ENCODE results near the gene ADIPOR2.
"Not testable (repeated sequence)": the region's sequence is repeated elsewhere in the genome, so short reads cannot be mapped to it uniquely, and the experiment has no call there.

The ADIPOR2 gene

DNA sequence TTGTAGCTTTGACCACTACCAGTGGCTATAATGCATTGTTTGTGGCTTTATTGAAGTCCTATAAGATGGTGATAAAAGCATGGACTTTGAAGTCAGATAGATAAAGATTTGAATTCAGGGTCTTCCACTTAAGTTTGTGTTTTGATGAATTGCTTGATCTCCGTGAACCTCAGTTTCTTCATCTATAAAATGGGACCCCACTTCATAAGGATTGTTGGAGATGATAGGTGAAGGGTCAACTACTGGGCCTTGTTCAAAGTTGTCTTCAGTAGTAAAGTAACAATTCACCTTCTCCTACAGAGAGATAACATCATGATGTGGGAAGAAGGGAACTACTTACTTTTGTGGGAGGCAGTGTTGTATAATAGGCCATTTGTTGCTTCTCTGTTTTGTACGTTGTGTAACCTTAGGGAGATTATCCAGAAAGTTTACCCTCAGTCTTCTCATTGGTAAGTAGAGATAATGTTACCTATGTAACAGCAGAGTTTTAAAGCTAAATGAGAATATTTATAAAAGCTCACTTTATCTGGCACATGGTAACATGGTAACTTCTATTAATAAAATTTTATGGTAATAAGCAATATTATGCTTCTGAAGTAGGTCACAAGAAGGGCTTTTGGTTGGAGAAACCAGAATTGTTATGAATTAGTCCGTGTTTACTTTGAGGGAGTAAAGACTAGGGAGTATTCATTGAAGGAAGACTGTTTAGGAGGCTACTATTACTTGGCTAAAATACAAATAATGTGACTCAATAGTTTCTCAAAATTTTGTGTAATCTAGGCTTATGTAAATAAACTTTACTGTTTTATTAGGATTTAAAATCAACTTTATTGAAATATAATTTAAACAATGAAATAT, 15.1 kb downstream of the ADIPOR2 start:
- no peak for DNase-seq

DNA sequence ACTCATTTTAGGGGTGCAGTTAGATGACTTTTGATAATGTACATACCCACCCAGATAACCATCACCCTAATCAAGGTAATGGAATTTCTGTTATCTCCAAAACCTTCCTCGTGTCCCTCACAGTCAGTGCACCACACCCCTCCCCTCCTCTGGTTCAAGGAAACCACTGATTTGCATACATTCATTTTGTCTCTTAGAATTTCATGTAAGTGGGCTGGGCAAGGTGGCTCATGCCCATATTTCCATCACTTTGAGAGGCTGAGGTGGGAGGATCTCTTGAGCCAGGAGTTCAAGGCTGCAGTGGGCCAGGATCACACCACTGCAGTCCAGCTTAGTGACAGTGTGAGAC, 15.7 kb downstream of the ADIPOR2 start:
- no peak for DNase-seq

- no peak for DNase-seq
These were observed 16.2 kb downstream of the ADIPOR2 start for GRCh38 chr12:1707051-1707450.

DNA sequence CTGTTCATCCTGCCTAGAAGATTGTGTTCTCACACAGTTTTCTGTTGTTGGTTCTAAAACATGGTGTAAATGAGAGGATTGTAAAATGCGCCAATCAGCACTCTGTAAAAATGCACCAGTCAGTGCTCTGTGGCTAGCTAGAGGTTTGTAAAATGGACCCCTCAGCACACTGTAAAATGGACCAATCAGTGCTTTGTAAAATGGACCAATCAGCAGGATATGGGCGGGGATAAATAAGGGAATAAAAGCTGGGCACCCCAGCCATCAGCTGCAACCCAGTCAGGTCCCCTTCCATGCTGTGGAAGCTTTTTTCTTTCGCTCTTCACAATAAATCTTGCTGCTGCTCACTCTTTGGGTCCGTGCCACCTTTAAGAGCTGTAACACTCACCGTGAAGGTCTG, 19.1 kb downstream of the ADIPOR2 start:
- not testable (repeated sequence) for DNase-seq

- not testable (repeated sequence) for DNase-seq
These were observed 20.0 kb downstream of the ADIPOR2 start for GRCh38 chr12:1710870-1711269.

DNA sequence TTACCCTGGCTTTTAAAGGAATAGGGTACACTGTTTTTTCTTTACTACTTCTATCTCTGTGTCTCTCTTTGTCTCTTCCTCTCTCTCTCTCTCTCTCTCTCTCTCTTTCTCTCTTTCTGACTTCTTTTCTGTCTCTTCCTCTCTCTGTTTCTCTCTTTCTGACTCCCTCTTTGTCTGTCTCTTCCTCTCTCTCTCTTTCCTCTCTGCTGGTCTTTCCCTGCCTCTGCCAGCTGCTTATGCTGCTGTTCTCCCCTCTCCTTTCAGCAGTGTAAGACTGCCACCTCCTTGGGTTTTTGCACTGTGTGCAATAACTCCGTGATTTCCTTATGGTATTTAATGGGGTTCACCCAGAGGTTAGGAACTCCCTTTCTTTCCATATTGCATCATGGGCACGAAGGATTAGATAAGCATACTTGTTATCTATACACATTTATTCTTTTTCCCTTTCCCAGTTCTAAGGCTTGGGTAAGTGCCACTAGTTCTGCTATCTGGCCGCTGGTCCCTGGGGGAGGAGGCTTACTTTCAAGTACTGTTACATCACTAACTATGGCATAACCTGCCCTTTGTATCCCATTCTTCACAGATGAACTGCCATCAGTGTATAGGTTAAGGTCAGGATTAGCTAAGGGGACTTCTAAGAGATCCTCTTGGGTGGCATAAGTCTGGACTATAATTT, 20.8 kb downstream of the ADIPOR2 start:
- DNase-seq: not testable (repeated sequence)

- DNase-seq: not testable (repeated sequence)
These were observed 21.4 kb downstream of the ADIPOR2 start for GRCh38 chr12:1712305-1712704.

GRCh38 chr12:1712852-1713251, 22.0 kb downstream of the ADIPOR2 start:
- DNase-seq: not testable (repeated sequence)

DNA sequence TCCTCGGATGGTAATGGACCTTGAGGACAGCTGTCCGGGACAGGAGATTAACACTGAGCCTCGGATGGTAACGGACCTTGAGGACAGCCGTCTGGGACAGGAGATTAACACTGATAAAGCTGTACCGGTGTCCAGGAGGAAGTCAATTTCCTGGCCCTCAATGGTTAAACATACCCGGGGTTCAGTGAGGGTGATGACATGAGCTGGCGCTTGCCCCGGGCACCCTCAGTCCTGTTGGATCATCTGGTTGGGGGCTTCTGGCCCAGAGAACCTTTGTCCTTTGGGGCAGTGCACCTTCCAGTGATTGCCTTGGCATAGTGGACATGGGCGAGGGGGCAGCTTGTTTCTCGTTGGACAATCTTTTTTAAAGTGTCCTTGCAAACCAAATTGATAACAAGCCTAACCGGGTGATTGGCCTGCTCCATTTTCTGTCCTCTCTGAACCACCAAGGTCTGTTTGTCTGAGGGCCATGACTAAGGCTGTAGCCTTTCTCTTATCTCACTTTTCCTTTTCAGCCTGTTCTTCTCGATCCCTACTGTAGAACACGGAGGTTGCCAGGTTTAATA, 23.0 kb downstream of the ADIPOR2 start:
- DNase-seq: not testable (repeated sequence)

- not testable (repeated sequence) for DNase-seq
These were observed 24.6 kb downstream of the ADIPOR2 start for GRCh38 chr12:1715459-1715858.

DNA sequence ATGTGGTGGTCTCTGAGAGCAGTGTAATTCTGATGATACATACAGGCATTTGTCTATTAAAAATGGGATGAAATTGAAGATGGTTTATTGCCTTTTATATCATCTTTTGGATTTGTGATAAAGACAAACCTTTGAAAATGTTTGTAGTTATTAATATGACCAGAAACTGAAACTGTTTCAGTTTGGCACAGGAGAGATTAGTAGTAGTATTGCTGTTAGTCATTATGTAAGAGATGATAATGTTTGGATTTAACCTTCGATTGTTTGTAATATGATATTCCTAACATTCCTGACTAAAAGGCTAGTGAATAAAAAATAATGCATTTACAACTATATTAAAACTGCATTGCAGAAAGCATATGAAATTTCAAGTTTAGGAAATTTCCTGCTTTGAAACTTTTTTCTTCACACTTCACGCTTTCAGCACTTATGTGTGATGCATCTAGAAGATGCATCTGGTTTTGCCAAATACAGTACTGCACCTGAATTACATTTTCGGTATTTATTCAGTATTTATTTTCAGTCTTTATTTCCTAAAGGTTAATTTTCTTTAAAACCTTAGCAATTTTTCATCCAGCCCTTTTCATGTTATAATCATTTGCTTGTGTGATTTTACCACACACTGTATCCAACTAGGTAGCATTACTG, 25.5 kb downstream of the ADIPOR2 start:
- DNase-seq: no peak

DNA sequence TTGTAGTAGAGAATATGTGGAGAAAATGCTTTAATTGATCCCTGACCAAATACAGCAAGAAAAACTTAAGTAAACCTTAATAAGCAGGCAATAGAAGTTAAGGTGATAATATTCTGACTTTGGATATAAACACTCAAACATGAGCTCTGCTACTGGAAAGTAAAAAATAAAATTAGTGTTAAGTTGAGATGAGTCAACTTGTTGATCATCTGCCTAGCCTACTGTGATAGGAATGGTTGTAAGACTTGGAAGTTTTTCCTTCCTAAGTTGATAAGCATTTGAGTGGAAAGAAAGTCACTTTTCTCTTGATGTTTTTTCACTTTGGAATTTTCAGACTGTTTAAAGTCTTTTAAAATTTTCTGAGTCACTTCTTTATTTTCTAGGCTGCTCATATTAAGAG, 26.0 kb downstream of the ADIPOR2 start:
- no peak for DNase-seq

DNA sequence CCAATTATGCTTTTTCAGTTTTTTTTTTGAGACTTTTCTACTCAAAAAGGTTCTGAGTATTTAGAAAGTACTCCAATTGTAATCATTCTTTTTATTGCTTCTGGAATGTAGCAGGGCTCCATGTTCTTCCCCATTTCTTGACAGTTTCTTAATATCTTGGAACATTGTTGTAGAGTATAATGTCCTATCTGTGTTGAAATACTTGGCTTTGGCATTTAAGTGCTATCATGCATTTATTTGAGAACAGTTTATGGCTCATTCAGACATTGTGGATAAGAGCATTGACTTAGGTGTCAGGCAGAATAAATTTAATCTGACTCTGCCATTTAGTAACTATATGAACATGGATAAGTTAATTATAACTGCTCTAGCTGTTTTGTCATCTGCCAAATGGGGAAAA, 28.3 kb downstream of the ADIPOR2 start:
- DNase-seq: no peak

DNA sequence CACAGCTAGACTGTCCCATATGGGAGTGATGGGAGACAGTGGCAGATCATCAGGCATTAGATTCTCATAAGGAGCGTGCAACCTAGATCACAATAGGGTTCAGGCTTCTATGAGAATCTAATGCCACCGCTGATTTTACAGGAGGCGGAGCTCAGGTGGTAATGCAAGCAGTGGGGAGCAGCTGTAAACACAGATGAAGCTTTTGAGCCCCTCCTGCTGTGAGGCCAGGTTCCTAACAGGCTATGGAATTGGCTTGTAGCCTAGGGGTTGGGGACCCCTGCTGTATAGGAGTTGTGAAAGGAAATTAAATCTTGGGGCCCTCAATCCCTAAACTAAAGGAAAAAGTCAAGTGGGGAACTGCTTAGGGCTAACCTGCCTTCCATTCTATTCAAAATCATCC, 29.6 kb downstream of the ADIPOR2 start:
- DNase-seq: no peak

GRCh38 chr12:1723721-1724120, 32.9 kb downstream of the ADIPOR2 start:
- DNase-seq: no peak

DNA sequence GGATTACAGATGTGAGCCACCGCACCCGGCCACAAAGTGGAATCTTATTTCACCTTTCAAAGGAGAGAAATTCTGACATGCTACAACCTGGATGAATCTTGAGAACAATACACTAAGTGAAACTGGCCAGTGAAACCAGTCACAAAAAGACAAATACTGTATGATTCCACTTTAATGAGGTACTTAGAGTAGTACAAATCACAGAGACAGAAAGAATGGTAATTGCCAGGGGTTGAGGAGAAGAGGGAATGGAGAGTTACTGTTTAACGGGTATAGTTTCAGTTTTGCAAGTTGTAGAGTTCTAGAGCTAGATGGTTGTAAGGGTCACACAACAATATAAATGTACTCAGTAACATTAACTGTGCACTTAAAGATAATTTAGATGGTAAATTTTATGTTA, 33.4 kb downstream of the ADIPOR2 start:
- no peak for DNase-seq

GRCh38 chr12:1726753-1727152, 35.9 kb downstream of the ADIPOR2 start:
- DNase-seq: no peak

DNA sequence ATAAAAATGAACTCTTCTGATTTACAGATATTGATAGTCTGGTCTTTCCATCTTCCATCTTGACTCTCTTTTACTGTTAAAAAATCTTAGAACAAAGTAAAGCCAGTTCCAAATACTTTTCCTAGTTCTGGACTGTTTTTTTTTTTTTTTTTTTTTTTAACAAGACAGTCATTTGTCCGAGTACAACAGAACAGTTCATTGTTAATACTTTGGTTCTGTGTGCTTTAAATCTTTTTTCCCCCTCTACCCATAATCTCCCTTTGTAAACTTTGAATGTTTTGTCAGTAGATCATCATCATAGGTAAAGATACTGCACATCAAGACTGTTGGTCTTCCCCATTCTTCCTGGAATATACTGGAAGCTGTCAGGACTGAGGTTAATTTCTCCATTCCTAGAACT, 38.0 kb downstream of the ADIPOR2 start:
- no peak for DNase-seq

DNA sequence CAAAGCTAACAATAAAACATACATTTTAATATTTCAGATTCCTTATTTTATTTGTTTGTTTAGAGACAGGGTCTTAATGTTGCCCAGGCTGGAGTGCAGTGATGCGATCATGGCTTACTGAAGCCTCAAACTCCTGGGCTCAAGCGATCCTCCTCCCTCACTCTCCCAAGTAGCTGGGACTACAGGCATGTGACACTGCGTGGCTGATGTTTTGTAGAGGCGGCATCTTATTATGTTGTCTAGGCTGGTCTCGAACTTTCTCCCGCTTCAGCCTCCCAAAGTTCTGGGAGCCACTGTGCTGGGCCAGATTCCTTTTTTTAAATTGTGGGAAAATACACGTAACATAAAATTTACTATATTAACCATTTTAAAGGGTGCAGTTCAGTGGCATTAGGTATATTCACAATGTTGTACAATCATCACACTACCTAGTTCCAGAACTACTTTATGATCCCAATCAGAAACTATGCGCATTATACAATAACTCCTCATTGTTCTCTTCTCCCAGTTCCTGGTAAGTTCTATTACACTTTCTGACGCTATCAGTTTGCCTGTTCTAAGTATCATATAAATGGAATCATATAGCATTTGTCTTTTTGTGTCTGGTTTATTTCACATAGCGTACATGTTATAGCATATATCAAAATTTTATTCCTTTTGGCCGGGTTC, 40.3 kb downstream of the ADIPOR2 start:
- DNase-seq: no peak

DNA sequence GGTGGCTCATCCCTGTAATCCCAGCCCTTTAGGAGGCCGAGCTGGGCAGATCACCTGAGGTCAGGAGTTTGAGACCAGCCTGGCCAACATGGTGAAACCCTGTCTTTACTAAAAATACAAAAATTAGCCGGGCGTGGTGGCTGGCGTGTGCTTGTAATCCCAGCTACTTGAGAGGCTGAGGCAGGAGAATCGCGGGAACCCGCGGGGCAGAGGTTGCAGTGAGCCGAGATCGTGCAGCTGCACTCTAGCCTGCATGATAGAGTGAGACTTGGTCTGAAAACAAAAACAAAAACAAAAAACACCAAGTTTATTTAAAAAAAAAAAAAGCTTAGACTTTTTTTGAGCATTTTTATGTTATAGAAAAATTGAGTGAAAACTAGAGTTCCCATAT, 40.8 kb downstream of the ADIPOR2 start:
- DNase-seq: not testable (repeated sequence)

- no peak for DNase-seq
These were observed 42.0 kb downstream of the ADIPOR2 start for GRCh38 chr12:1732914-1733313.

- not testable (repeated sequence) for DNase-seq
These were observed 42.8 kb downstream of the ADIPOR2 start for GRCh38 chr12:1733712-1734111.

Data from CD4-positive, alpha-beta T cell treated with Interleukin-1 beta for 1 hour (primary cell).